Stimulated activated CD8-positive, alpha-beta memory T cell treated with anti-CD3 and anti-CD28 coated beads, Interleukin-4, amount 100 ng/mL, for 24 hours (primary cell): ENCODE results near the gene CDH4.
"Not testable (repeated sequence)": the region's sequence is repeated elsewhere in the genome, so short reads cannot be mapped to it uniquely, and the experiment has no call there.

Source experiments
- DNase-seq: peaks from one replicate; pipeline ENCODE4 v3.0.0-alpha.2; 2020; ENCODE audit warnings: low read depth

Gene CDH4

DNA sequence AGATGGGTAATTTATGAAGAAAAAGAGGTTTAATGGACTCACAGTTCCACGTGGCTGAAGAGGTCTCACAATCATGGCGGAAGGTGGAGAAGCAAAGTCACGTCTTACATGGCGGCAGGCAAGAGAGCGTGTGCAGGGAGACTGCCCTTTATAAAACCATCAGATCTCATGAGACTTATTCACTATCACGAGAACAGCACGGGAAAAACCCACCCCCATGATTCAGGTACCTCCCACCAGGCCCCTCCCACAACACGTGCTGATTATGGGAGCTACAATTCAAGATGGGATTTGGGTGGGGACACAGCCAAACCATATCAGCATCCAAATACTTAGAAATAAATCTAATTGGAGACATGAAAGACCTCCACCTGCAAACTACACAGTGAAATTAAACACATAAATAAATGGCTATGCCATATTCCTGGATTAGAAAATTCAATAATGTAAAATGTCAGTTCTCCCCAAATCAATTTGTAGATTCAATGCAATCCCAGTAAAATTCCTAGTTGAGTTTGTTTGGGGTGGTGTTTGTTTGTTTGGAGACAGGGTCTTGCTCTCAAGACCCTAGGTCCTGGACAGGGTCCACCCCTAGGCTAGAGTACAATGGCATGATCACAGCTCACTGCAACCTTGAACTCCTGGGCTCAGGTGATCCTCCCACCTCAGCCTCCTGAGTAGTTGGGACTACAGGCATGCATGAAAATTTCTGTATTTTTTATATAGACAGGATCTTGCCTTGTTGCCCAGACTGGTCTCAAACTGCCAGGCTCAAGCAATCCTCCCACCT, 712.0 kb downstream of the CDH4 start:
- DNase-seq = no peak

DNA sequence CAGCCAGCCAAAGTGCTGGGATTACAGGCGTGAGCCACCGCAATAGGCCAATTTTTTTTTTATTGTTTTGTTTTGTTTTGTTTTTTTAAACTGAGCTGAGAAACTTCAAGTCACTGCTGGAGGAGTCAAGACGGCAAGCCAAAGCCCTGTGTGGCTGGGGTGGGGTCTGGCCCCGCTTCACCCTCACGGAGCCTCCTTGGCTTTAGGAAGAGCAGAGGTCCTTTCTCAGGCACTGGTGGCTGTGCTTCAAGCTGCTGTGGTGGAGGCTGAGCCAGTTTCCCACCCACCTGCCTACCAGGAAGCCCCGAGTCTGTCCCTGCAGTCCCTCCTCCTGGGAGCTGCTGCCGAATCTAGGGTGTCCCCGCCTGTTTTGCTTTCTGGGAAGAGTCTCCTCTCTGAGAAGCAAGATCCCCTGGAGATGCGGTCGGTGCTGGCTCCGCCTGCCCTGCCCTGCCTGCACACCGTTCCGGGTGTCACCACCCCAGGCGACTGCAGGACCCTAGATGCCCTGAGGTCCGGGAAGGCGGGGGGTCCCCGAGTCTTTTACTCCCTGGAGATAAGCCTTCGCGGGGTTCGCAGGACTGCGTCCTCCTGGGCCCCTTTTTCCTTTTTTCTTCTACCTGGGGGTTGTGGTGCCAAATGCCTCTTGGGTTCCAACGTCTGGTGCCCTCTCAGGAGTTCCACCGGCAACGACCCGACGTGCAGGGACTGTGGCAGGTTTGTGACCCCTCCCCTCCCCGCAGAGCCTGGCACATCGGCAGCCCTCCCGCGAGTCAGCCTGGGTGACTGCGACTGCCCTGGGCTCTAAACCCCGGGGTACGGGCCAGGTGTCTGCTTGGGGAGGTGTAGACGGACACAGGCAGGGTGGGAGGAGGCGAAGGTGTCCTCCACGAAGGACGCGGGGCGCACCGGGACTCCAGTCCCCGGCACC, 712.9 kb downstream of the CDH4 start:
- DNase-seq = no peak

DNA sequence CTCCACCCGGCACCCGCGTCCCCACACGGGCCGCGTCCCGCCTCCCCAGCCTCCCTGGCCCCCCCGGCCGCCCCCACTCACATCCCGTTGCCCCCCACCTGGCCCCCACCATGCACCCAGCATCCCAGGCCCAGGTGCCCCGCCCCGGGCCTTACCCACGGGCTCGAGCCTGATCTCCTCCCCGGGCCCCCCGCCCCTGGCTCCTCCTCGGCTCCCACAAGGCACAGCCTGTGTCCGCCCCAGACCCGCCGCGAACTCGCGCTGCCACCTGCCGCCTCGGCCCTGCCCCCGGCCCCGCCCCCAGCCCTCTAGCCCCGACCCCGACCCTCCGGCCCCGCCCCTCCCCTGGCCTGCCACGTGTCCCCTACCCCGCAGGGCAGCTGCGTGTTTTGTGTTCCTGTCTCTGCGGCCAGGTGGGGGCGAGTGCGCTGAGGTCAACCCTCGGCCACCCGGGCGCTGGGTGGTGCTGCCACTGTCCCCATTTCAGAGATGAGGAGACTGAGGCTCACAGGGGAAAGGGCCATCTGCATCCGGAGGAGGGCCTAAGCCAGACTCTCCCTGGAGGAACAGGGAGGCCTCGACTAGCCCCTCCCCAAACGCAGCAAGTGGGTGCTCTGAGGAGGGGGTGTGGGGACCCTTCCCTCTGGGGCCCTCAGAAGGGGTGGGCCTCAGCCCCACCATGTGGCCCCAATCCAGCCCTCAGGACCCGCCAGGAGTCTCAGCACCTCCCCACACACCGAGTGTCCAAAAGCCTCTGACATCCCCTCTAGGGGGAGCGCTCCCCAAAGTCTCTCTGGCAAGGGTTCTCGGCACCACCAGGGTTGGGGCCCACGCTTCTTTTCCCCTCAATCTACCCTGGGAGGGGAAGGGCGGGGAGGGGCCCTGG, 713.8 kb downstream of the CDH4 start:
- no peak for DNase-seq

DNA sequence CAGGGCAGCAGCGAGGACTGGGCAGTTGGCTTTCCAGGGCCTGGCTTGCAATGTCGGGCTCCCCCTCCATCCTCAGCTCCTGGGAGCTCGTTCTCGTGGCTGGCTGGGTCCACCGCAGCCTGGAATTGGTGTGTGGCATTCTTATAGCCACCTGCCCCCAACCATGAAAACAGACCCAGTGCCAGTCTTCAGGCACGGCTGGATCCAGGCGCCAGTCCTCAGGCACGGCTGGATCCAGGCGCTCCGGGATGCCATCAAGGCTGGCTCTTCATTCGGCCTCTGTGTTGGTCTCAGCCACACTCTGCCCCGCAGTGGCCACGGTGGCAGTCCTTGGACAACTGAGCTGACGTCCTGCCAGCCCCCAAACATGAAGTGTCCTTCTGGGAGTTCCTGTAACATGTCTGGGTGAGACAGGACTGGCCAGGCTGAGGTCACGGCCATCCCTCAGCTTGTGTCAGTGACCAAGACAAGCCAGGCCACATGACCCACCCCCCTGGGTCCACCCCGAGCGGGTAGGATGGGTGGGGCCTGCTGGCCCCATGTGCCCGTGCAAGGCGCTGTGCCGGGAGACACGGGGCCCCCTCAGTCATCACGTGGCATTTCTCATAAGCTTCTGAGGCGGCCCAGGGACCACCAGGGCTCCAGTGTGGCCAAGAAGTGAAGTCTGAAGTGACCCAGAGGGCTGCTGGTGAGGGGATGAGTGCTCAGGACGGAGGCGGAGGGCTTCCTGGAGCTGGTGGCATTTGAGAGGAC, 714.6 kb downstream of the CDH4 start:
- no peak for DNase-seq

DNA sequence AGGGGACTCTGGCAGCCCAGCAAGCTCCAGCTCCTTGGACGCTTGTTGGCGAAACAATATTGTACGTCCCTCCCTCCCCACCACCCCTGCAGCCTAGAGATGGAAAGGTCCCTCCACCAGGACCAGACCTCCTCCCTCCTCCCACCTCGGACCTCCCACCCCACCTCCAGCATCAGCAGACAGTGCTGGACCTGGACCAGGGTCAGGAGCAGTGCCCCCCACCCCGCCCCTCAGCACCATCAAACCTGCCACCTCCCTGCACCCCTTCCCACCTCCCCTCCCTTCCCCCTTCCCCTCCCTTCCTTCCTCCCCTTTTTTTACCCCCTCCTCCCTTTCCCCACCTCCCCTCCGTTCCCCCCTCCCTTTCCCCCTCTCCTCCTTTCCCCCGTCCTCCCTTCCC, 715.2 kb downstream of the CDH4 start:
- no peak for DNase-seq

DNA sequence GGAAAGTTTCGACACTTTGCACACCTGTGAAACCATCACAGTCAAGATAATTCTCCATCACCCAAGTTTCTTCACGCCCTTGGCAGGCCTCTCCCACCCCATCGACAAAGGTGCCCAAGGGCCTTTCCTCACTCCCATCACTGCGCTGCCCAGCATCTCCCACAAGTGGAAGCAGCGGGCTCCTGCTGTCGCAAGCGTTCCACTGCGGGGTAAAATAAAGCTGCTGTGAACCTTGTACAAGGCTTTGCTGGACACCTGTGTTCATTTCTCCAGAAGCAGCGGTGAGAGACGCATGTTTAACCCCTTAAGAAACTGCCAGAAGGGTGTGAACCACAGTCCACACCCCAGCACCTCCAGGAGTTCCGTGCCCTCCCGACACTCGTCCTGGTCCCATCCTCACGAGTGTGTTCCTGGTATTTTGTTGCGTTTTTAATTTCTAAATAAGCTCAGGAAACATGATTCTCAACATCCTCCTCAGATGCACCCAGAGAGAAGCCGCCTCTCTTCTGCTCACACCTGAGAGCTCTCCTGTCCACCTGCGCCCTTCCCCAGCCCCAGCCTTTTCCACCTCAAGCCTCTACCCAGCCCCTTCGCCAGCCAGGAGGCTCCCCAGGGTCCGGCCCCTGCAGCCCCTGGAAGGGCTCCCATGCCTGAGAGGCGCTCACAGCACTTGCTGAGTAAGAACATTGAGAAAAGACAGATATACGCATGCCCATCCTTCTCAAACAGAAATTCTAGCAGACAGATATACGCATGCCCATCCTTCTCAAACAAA, 716.2 kb downstream of the CDH4 start:
- no peak for DNase-seq

DNA sequence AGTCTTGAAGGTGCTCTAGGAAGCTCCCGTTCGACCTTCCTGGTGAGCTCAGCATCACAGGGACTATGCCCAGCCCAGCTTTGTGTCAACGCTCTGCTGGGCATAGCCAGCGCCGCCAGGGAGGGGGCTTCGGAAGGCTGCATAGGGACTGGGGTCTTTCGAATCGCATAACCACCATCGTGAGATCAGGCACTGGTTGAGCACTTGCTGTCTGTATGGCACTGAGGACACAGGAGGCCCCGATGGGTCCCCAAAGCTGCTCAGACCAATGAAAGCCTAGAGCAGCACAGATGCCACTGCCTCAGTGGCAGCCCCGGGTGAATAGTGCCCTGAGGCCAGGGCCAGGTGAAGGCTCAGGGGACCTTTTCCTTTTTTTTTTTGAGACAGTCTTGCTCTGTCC, 716.9 kb downstream of the CDH4 start:
- no peak for DNase-seq

DNA sequence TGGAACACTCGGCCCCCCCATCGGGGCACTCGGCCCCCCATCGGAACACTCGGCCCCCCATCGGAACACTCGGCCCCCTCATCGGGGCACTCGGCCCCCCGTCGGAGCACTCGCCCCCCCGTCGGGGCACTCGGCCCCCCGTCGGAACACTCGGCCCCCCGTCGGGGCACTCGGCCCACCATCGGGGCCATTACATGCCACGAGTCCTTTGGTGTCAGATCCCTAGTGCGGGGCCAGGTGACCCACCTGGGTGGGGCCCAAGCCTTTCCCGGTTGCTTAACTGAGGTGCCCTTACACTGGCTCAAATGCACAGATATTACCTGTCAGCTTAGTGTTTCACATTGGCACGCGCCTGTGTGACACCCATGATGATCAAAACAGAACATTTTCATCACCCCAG, 717.7 kb downstream of the CDH4 start:
- DNase-seq = no peak

DNA sequence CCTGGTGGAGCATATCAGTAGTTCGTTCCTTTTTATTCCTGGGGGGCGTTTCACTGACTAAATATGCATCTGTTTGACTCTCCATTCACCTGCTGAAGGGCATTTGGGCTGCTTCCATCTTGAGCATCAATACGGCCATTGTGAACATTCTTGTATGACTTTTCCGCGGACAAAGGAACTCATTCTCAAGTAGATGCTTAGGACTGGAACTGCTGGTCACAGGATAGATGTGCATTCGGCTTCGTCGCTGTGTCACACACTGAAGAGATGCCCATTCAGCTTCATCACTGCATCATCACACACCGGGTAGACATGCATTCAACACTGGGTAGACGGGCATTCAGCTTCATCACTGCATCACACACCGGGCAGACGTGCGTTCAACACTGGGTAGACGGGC, 718.3 kb downstream of the CDH4 start:
- DNase-seq = no peak

DNA sequence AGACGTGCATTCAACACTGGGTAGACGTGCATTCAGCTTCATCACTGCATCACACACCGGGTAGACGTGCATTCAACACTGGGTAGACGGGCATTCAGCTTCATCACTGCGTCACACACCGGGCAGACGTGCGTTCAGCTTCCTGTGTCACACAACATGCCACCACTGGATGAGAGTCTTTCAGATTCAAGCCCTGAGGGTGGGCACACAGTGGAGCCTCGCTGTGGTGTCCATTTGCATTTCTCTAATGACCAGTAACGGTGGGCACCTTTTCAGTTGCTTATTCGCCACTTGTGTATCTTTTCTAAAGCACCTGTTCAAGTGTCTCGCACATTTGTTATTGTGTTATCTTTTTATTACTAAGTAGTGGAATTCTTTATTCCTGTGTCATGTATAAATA, 719.5 kb downstream of the CDH4 start:
- not testable (repeated sequence) for DNase-seq

DNA sequence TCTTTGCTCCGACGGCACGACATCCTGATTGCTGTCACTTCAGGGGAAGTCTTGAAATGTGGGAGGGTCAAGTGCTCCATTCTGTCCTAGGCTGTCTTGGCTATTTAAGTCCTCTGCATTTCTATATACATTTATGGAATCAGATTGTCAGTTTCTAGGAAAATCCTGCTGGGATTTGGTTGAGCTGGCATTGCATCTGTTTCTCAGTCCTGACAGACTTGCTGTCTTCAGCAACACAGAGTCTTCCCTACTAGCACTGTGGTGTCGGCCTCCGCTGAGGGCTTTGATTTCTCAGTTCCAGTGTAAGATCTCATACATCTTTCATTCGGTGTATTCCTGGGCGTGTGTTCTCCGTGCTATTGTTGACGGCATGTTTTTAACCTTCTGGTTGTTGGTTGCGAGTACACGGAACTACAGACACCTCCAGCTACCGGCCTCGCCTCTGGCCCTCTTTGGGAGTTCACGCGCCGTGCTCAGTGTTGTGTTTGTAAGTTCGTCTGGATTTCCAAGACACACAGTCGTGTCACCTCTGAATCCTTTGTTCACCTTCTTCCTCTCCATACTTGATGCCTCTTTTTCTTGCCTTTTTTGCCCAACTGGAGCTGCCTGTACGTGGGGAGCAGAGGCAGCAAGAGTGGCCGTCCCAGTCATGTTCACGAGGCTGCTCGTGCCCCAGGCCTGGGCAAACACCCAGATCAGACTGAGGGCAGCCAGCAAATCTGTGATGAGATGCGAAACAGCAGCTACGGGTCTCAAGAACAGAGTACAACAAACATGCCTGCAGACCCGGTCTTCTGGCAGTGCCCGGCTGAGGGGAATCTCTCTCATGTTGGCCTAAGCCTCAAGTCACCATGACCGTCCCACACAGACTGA, 720.8 kb downstream of the CDH4 start:
- no peak for DNase-seq

DNA sequence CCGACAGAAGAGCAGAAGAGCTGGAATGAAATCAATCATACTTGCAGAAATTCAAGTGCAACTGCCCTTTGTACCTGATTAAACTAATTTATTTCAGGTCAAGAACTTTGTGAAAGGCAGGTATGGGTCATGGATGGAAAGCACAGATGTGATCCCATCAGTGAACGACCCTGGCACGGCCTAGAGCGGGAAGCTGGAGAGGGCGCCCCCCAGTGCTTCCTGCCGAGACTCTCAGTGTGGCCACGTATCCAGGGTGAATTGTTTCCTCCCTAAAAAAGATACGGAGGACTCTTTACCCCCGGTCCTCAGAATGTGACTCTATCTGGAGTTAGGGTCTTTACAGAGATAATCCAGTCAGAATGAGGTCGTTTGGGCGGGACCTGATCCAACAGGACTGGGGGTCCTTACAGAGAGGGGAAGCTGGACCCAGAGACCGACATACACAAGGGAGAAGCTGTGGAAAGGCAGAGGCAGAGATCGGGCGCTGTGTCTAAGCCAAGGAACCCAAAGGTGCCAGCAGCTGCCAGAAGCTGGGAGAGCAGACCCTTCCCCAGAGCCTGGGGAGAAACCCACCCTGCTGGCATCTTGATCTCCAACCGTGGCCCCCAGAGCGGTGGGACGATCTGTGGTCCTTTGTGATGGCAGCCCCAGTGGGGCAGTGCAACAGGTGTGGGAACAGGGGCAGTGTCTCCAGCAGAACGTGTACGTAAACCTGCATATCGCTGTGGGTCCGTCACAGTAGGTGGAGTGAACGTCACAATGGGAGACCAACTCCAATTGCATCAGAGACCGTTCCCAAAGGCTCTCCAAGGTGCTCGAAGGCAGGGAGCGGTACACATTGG, 721.7 kb downstream of the CDH4 start:
- DNase-seq = no peak

DNA sequence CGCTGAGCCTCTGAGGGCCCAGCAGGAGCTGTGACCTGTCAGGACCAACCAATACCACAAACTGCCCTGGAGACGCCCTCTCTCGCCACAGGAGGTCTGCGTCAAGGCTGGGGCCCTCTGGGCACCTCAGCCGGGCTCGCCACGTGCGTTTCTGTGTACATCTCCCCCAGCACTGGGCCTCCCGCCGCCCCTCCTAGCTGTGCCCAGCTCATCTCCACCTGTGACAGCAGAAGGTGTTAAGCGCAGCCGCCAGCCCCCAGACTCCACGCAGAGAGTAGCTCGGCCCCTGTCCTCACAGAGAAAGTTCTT, 722.2 kb downstream of the CDH4 start:
- no peak for DNase-seq

DNA sequence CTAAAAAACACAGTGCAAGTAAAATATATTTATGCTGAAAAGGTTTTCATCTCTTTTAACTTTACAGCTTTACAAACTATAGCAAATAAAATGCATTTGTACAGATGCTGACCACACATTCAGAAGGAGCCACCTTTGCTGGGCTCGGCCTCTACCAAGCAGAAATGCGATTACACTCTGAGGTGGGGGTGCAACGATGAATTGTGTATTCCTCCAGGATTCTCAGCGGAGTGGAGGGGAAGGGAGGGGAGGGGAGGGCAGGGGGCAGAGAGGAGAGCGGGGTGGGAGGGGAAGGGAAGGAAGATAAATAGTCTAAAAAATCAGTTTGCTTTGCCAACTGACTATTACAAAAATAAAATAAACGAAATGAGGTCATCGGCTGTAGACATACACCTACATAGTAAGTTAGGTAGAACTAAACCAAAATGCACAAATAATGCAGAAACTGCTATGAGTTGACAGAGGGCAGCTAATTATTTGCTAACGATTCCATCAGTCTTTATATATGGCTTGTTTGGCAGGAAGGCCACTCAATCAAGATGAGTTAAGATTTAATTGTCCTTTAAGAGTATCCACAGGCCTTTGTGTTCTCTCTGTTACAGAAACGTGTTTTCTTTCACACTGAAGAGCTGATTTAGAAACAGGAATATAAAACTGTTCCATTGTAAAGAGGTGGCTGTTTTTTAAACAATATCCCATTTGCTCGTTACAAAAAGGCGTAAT, 723.5 kb downstream of the CDH4 start:
- DNase-seq = no peak

DNA sequence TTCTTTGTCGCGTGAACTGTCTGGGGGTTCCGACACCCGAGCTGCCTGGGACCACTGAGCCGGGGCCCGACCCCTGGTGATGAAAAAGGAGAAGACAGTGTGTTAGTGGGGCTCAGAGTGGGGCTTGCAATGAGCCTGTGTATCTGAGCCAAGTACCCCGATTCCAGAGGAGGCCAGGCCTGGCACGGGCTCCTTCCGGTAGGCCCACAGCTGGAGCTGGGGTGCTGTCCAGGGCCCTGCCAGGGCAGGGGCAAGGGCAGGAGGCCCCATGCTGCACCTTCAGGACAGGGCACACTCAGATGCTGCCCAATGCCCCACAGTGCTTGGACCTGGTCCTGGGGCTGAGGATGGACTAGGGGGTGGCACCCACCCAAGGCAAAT, 724.2 kb downstream of the CDH4 start:
- DNase-seq = no peak

DNA sequence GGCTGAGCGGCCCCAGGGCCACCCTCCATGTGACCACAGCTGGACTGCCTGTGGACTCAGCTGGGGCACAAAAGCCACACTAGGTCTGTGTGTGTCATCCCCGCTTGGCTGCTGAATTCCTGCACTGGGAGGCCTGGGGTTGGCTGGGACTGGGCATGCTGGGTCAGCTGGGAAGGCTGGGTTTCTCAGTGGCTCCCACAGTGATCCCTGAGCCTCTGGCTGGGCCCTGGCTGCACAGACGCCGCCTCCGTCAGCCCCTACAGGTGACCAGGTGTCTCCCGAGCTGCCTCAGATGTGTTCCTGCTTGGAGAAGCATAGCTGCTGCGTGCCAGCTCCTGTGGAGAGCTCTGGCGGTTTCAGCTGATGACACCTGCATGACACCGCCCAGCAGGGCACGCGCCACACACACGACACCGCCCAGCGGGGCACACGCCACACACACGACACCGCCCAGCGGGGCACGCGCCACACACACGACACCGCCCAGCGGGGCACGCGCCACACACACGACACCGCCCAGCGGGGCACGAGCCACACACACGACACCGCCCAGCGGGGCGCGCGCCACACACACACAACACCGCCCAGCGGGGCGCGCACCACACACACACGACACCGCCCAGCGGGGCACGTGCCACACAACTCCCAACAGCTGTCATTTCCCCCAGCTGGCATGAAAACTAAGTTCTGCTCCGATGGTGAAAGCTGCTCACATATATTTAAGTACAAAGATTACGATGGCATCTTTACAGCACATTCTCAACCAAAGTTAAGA, 724.8 kb downstream of the CDH4 start:
- DNase-seq = no peak

DNA sequence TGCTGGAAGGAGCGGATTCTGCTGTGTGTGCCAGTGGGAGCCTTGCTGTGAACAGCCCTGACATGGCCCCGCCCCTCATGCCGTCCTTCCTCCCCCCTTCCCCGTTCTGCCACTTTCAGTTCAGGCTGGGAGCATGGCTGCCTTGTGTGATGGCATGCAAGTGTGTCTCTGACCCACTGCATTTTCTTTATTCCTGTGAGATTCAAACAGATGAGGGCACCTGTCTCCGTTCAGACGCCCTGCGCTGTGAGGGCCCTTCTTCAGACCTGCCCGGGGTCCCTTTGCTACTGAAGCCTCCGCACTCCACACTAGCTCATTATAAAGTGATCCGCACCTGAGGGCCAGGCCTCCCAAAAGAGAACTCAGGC, 725.3 kb downstream of the CDH4 start:
- no peak for DNase-seq

DNA sequence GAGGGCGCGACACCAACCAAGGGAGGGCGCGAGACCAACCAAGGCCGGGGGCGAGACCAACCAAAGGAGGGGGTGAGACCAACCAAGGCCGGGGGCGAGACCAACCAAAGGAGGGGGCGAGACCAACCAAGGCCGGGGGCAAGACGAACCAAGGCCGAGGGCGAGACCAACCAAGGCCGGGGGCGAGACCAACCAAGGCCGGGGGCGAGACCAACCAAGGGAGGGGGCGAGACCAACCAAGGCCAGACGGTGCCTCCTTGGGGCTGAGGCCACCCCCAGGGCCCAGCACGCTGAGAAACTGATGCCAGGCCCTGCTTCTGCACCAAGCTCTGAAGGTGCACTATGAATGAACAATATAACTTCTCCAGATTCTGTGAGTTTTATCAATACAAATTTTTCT, 726.4 kb downstream of the CDH4 start:
- no peak for DNase-seq
